Measurements from ENCODE around the gene HOXB5. TPM values are rescaled to one million over a fixed set of nuclear protein-coding genes. Genes with fewer than 3 reads are reported as not detected.

Gene HOXB5
- total RNA-seq, 2 donors from 2014 or later = 11.0 to 22.7 TPM

GRCh38 chr17:48617471-48618255 is 24.1 kb upstream of the HOXB5 start:
- Histone ChIP-seq H3K27ac (no peak overlapping the region), H3K27me3 (peaks cover 45% of the 10 kb centered on the region), H3K4me1 (peaks cover 13% of the 10 kb centered on the region), H3K9me3 (no peaks in the 10 kb centered on the region), H3K36me3 (no peaks in the 10 kb centered on the region), H3K9ac (ENCODE audit: low read depth in 2 of 2, low read length in 2 of 2) (peak overlapping the region; percentile 48 to 66), H3K4me3 (peak overlapping the region; percentile 6)
- no peak for DNase-seq
- intact Hi-C loops (cut with DNase I) = loop anchor here (5.0 kb wide), 1 partner anchor 275 kb away; no protein-coding TSS in a partner anchor
- TF ChIP-seq, protein P1, sequence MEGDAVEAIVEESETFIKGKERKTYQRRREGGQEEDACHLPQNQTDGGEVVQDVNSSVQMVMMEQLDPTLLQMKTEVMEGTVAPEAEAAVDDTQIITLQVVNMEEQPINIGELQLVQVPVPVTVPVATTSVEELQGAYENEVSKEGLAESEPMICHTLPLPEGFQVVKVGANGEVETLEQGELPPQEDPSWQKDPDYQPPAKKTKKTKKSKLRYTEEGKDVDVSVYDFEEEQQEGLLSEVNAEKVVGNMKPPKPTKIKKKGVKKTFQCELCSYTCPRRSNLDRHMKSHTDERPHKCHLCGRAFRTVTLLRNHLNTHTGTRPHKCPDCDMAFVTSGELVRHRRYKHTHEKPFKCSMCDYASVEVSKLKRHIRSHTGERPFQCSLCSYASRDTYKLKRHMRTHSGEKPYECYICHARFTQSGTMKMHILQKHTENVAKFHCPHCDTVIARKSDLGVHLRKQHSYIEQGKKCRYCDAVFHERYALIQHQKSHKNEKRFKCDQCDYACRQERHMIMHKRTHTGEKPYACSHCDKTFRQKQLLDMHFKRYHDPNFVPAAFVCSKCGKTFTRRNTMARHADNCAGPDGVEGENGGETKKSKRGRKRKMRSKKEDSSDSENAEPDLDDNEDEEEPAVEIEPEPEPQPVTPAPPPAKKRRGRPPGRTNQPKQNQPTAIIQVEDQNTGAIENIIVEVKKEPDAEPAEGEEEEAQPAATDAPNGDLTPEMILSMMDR (IDR thresholded peaks at IDR 0.05) = no peak

GRCh38 chr17:48616717-48617470 is 23.3 kb upstream of the HOXB5 start:
- TF ChIP-seq, protein P1 (IDR thresholded peaks at IDR 0.05) = no peak
- H3K27me3 ChIP-seq = peaks cover 45% of the 10 kb centered on the region
- DNase-seq = no peak
- peaks cover 13% of the 10 kb centered on the region for H3K4me1 ChIP-seq
- H3K9me3 ChIP-seq = no peaks in the 10 kb centered on the region
- no peak overlapping the region for H3K4me3 ChIP-seq
- intact Hi-C loops (cut with DNase I) = loop anchor here (5.0 kb wide), 1 partner anchor 275 kb away; no protein-coding TSS in a partner anchor
- H3K36me3 ChIP-seq = no peaks in the 10 kb centered on the region
- H3K27ac ChIP-seq = no peak overlapping the region
- H3K9ac ChIP-seq (ENCODE audit: low read depth in 2 of 2, low read length in 2 of 2) = peak overlapping the region; percentile 45 to 66

DNA sequence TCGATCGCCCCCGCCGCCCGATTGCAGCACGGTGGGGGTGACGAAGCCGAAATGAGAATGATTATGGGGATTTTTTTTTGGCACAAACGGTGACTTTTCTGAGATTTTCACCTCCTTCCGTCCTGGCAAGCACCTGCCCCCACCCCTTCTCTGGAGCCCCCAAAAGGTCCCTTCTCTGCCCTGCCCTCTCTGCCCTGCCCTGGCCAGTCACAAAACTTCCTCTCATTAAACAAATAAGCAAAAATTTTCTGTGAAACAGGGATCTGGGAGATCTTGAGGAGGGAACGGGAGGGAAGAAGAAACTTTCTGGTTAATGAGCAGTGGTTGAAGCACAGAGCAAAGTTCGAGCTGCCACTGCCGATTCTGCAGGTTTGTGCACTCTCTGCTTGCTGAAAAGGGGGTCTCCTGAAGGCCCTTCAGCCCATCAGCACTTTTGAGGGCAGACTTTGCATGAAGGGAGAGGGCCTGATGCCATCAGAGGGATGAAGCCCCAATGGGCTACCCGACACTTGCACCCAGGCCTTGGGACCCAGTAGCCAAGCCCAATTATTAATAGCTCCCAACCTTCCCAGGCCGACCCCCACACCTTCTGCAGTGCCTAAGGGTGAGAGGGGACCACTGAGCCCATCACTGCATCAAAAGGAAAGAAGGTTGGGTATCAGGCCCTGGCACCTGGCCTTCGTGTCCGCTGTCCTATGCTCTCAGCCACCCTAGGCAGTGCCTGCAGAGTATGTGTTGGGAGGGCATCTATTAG is 22.6 kb upstream of the HOXB5 start:
- Histone ChIP-seq H3K4me3 (no peak overlapping the region), H3K36me3 (no peaks in the 10 kb centered on the region), H3K27ac (no peak overlapping the region), H3K9me3 (no peaks in the 10 kb centered on the region), H3K27me3 (peaks cover 40% of the 10 kb centered on the region), H3K9ac (ENCODE audit: low read depth in 2 of 2, low read length in 2 of 2) (peak overlapping the region in 1 of 2 donors; percentile 48), H3K4me1 (peaks cover 13% of the 10 kb centered on the region)
- intact Hi-C loops (cut with DNase I) = loop anchor here (5.0 kb wide), 1 partner anchor 274 kb away; no protein-coding TSS in a partner anchor
- DNase-seq = no peak
- TF ChIP-seq, protein P1 (IDR thresholded peaks at IDR 0.05) = no peak

DNA sequence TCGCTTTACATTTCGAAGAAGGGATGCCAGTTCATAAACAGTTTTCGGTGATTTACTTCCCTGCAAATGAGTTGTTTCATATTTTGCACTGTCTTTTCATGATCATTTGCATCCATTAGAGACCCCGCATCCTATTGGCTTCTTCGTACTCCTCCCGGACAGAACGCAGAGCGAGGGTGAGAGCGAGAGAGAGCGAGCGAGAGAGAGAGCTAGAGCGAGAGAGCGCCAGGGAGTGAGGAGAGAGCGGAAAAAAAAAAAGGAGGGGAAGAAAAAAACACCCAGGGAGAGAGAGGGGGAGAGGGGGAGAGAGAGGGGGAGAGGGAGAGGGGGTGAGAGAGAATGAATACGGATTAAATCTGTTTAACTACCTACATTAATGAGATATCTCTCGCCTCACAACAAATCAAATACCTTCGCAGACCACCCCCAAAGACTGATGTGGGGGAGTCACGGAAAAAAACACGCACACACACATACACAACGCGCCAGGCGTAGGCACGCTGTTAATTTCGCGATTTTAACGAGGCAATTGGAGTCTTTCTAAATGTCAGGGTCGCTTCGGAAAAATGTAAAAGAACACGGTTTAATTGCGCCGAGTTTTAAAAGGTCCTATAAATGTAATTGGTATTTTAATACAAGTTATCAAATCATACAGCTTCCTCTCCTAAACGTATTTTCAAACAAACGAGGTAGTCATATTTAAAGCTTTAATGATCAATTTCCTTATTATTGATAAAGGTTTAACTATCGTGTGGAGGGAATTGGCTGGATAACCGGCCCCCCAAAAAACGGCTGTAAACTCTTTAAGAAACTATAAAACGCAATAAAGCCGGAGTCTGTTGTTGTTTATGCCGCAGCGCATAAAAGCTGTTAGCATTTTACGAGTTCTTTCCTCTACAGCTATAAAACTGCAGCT is 21.7 kb upstream of the HOXB5 start, which contains the start of gene HOXB8:
Gene HOXB8, minus strand, starts transcription at position 246 of the 916 bp plus-strand sequence. CDS start 588 bp downstream, outside the sequence.
- H3K4me3 ChIP-seq = peak within 1 kb of the TSS; percentile 57
- peaks cover 13% of the 10 kb centered on the region for H3K4me1 ChIP-seq
- no peaks in the 10 kb centered on the region for H3K36me3 ChIP-seq
- H3K27me3 ChIP-seq = peaks cover 34% of the 10 kb centered on the region
- no peak for DNase-seq
- intact Hi-C loops (cut with DNase I) = loop anchor here (5.0 kb wide), 1 partner anchor 273 kb away; no protein-coding TSS in a partner anchor
- TF ChIP-seq, protein P1 (IDR thresholded peaks at IDR 0.05) = no peak
- no peaks in the 10 kb centered on the region for H3K9me3 ChIP-seq
- no peak within 1 kb of the TSS for H3K27ac ChIP-seq
- peak within 1 kb of the TSS; percentile 71 to 75 for H3K9ac ChIP-seq (ENCODE audit: low read depth in 2 of 2, low read length in 2 of 2)

Measured in colonic mucosa (tissue), 4 donors.